GM23338 (cell line): ENCODE results near the gene RAPGEF4.

ENCODE experiments used
- CREB1 ChIP-seq: fragments of 250-450 bp; sonication (Bioruptor Pico); IDR thresholded peaks from 2 replicates; pipeline ENCODE4 v1.5.0; 2020; ENCODE audit warnings: low read depth, mild to moderate bottlenecking, moderate library complexity
- EZH2 ChIP-seq: fragments of 200-600 bp; sonication (generic); IDR thresholded peaks from one replicate; pipeline ENCODE4 v1.8.0; 2017; ENCODE audit warnings: antibody characterized with exemption, mild to moderate bottlenecking, low read depth; ENCODE audit not compliant: unreplicated experiment
- EZH2phosphoT487 ChIP-seq: fragments of 200-600 bp; sonication (generic); IDR thresholded peaks from one replicate; pipeline ENCODE4 v1.8.1; 2018; ENCODE audit warnings: antibody characterized with exemption; ENCODE audit not compliant: unreplicated experiment
- JUNB ChIP-seq: IDR thresholded peaks from one replicate; pipeline ENCODE4 v1.6.1; 2016; ENCODE audit warnings: antibody characterized with exemption; ENCODE audit not compliant: unreplicated experiment
- POLR2AphosphoS5 ChIP-seq: IDR thresholded peaks from 2 replicates; pipeline ENCODE4 v1.6.1; 2016; ENCODE audit warnings: antibody characterized with exemption, low read depth
- STAT1 ChIP-seq: IDR thresholded peaks from one replicate; pipeline ENCODE4 v1.6.1; 2016; ENCODE audit warnings: antibody characterized with exemption; ENCODE audit not compliant: unreplicated experiment
- TF ChIP-seq, protein P1 (sequence below), 2 experiments: fragments of 200-600 bp in 1 of 2; sonication (generic) in 1 of 2; conservative IDR thresholded peaks; 2 replicates each; pipeline versions ENCODE4 v1.5.1 to v1.6.1; 2016 to 2017; ENCODE audit warnings: antibody characterized with exemption in 2 of 2, low read depth in 2 of 2, mild to moderate bottlenecking in 2 of 2, moderate library complexity in 1 of 2
- TF ChIP-seq, protein P2 (sequence below): IDR thresholded peaks from one replicate; pipeline ENCODE4 v1.6.1; 2018; ENCODE audit warnings: antibody characterized with exemption; ENCODE audit not compliant: unreplicated experiment
- TF ChIP-seq, protein P3 (sequence below): IDR thresholded peaks from 2 replicates; pipeline ENCODE4 v1.6.1; 2016; ENCODE audit warnings: antibody characterized with exemption
- TF ChIP-seq, protein P4 (sequence below): fragments of 250-450 bp; sonication (Bioruptor Pico); IDR thresholded peaks from 2 replicates; pipeline ENCODE4 v1.5.0; 2020; ENCODE audit warnings: mild to moderate bottlenecking, moderate library complexity

DNA sequence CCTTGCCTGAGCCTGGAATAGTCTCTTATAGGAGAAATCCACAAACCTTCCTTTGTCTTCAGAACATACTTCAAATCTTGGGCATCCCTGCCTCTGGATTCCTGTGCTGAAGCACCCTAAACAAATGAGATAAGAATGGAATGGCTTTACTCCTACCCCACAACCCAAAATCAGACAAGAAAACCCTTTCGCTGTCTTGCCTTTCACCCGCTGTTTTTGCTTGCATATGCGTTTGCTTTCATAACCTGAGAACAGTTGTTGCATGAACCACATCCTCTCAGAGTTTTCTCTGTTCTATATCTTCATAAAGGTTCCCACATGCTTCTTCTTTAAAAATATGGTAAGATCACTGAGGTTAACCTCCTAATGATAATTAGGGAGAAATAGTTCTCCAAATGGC is 207.9 kb downstream of the RAPGEF4 start:
- TF ChIP-seq, protein P1, sequence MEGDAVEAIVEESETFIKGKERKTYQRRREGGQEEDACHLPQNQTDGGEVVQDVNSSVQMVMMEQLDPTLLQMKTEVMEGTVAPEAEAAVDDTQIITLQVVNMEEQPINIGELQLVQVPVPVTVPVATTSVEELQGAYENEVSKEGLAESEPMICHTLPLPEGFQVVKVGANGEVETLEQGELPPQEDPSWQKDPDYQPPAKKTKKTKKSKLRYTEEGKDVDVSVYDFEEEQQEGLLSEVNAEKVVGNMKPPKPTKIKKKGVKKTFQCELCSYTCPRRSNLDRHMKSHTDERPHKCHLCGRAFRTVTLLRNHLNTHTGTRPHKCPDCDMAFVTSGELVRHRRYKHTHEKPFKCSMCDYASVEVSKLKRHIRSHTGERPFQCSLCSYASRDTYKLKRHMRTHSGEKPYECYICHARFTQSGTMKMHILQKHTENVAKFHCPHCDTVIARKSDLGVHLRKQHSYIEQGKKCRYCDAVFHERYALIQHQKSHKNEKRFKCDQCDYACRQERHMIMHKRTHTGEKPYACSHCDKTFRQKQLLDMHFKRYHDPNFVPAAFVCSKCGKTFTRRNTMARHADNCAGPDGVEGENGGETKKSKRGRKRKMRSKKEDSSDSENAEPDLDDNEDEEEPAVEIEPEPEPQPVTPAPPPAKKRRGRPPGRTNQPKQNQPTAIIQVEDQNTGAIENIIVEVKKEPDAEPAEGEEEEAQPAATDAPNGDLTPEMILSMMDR (conservative IDR thresholded peaks at IDR 0.05; ENCODE audit: low read depth in 2 of 2) = no peak
- TF ChIP-seq, protein P2, sequence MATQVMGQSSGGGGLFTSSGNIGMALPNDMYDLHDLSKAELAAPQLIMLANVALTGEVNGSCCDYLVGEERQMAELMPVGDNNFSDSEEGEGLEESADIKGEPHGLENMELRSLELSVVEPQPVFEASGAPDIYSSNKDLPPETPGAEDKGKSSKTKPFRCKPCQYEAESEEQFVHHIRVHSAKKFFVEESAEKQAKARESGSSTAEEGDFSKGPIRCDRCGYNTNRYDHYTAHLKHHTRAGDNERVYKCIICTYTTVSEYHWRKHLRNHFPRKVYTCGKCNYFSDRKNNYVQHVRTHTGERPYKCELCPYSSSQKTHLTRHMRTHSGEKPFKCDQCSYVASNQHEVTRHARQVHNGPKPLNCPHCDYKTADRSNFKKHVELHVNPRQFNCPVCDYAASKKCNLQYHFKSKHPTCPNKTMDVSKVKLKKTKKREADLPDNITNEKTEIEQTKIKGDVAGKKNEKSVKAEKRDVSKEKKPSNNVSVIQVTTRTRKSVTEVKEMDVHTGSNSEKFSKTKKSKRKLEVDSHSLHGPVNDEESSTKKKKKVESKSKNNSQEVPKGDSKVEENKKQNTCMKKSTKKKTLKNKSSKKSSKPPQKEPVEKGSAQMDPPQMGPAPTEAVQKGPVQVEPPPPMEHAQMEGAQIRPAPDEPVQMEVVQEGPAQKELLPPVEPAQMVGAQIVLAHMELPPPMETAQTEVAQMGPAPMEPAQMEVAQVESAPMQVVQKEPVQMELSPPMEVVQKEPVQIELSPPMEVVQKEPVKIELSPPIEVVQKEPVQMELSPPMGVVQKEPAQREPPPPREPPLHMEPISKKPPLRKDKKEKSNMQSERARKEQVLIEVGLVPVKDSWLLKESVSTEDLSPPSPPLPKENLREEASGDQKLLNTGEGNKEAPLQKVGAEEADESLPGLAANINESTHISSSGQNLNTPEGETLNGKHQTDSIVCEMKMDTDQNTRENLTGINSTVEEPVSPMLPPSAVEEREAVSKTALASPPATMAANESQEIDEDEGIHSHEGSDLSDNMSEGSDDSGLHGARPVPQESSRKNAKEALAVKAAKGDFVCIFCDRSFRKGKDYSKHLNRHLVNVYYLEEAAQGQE = no peak
- TF ChIP-seq POLR2AphosphoS5 (no peak), CREB1 (CRISPR knock-in tag) (no peak), EZH2 (no peak), EZH2phosphoT487 (no peak), STAT1 (no peak), JUNB (no peak)
- TF ChIP-seq, protein P3, sequence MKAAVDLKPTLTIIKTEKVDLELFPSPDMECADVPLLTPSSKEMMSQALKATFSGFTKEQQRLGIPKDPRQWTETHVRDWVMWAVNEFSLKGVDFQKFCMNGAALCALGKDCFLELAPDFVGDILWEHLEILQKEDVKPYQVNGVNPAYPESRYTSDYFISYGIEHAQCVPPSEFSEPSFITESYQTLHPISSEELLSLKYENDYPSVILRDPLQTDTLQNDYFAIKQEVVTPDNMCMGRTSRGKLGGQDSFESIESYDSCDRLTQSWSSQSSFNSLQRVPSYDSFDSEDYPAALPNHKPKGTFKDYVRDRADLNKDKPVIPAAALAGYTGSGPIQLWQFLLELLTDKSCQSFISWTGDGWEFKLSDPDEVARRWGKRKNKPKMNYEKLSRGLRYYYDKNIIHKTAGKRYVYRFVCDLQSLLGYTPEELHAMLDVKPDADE = no peak
- TF ChIP-seq, protein P4, sequence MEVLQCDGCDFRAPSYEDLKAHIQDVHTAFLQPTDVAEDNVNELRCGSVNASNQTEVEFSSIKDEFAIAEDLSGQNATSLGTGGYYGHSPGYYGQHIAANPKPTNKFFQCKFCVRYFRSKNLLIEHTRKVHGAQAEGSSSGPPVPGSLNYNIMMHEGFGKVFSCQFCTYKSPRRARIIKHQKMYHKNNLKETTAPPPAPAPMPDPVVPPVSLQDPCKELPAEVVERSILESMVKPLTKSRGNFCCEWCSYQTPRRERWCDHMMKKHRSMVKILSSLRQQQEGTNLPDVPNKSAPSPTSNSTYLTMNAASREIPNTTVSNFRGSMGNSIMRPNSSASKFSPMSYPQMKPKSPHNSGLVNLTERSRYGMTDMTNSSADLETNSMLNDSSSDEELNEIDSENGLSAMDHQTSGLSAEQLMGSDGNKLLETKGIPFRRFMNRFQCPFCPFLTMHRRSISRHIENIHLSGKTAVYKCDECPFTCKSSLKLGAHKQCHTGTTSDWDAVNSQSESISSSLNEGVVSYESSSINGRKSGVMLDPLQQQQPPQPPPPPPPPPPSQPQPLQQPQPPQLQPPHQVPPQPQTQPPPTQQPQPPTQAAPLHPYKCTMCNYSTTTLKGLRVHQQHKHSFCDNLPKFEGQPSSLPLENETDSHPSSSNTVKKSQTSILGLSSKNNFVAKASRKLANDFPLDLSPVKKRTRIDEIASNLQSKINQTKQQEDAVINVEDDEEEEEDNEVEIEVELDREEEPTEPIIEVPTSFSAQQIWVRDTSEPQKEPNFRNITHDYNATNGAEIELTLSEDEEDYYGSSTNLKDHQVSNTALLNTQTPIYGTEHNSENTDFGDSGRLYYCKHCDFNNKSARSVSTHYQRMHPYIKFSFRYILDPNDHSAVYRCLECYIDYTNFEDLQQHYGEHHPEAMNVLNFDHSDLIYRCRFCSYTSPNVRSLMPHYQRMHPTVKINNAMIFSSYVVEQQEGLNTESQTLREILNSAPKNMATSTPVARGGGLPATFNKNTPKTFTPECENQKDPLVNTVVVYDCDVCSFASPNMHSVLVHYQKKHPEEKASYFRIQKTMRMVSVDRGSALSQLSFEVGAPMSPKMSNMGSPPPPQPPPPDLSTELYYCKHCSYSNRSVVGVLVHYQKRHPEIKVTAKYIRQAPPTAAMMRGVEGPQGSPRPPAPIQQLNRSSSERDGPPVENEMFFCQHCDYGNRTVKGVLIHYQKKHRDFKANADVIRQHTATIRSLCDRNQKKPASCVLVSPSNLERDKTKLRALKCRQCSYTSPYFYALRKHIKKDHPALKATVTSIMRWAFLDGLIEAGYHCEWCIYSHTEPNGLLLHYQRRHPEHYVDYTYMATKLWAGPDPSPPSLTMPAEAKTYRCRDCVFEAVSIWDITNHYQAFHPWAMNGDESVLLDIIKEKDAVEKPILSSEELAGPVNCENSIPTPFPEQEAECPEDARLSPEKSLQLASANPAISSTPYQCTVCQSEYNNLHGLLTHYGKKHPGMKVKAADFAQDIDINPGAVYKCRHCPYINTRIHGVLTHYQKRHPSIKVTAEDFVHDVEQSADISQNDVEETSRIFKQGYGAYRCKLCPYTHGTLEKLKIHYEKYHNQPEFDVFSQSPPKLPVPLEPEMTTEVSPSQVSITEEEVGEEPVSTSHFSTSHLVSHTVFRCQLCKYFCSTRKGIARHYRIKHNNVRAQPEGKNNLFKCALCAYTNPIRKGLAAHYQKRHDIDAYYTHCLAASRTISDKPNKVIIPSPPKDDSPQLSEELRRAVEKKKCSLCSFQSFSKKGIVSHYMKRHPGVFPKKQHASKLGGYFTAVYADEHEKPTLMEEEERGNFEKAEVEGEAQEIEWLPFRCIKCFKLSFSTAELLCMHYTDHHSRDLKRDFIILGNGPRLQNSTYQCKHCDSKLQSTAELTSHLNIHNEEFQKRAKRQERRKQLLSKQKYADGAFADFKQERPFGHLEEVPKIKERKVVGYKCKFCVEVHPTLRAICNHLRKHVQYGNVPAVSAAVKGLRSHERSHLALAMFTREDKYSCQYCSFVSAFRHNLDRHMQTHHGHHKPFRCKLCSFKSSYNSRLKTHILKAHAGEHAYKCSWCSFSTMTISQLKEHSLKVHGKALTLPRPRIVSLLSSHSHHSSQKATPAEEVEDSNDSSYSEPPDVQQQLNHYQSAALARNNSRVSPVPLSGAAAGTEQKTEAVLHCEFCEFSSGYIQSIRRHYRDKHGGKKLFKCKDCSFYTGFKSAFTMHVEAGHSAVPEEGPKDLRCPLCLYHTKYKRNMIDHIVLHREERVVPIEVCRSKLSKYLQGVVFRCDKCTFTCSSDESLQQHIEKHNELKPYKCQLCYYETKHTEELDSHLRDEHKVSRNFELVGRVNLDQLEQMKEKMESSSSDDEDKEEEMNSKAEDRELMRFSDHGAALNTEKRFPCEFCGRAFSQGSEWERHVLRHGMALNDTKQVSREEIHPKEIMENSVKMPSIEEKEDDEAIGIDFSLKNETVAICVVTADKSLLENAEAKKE = no peak
